PC-9 (cell line): Measurements from ENCODE around the gene ADGRB3. TPM values are rescaled to one million over a fixed set of nuclear protein-coding genes. Genes with fewer than 3 reads are reported as not detected.

Source experiments
- BruUV-seq: library from RNA; stranded (reverse); fragments of 400-500 nt; replicated peaks from 2 replicates; lab custom pipeline; 2021; lab: Mats Ljungman, UMichigan
- CTCF ChIA-PET: fragments of 300-600 bp; sonication (Branson Sonifier 250); formaldehyde crosslinking; loops from one replicate; lab custom pipeline; 2022; ENCODE audit warnings: antibody characterized with exemption; lab: Charles Lee
- POLR2A ChIA-PET: fragments of 300-600 bp; sonication (Branson Sonifier 250); formaldehyde crosslinking; loops from one replicate; lab custom pipeline; 2022; ENCODE audit warnings: antibody characterized with exemption; ENCODE audit not compliant: unreplicated experiment; lab: Charles Lee
- DNase-seq, 2 experiments: peaks; one replicate each; pipeline versions ENCODE4 v3.0.0 to v3.0.0-alpha.2; 2015 to 2022; ENCODE audit warnings: mixed read lengths in 1 of 2
- H2AFZ ChIP-seq: fragments of 200-600 bp; sonication (generic); 2 replicates; pipeline ENCODE4 v1.8.1; 2017; ENCODE audit warnings: antibody characterized with exemption
- H3F3A ChIP-seq: fragments of 200-600 bp; sonication (generic); 2 replicates; pipeline ENCODE4 v1.8.1; 2017; ENCODE audit warnings: antibody characterized with exemption, mild to moderate bottlenecking, low read depth; ENCODE audit not compliant: insufficient read depth
- H3K27ac ChIP-seq: fragments of 200-600 bp; sonication (generic); 2 replicates; pipeline ENCODE4 v1.6.1; 2016; ENCODE audit warnings: mixed run types
- H3K27me3 ChIP-seq: fragments of 200-600 bp; sonication (generic); 2 replicates; pipeline ENCODE4 v1.6.1; 2016; ENCODE audit warnings: low read depth, mixed run types; ENCODE audit not compliant: insufficient read depth
- H3K36me3 ChIP-seq: fragments of 200-600 bp; sonication (generic); 2 replicates; pipeline ENCODE4 v1.6.1; 2016; ENCODE audit warnings: low read depth, mixed run types
- H3K4me1 ChIP-seq: fragments of 200-600 bp; sonication (generic); replicated peaks from 2 replicates; pipeline ENCODE4 v1.6.1; 2016; ENCODE audit warnings: mixed run types; ENCODE audit not compliant: insufficient read depth
- H3K4me2 ChIP-seq: fragments of 200-600 bp; sonication (generic); 2 replicates; pipeline ENCODE4 v1.6.1; 2017; ENCODE audit warnings: mixed run types
- H3K4me3 ChIP-seq: fragments of 200-600 bp; sonication (generic); 2 replicates; pipeline ENCODE4 v1.6.1; 2016; ENCODE audit warnings: mixed run types
- H3K79me2 ChIP-seq: fragments of 200-600 bp; sonication (generic); 2 replicates; pipeline ENCODE4 v1.6.1; 2017; ENCODE audit warnings: low read depth, mixed run types
- H3K9me2 ChIP-seq: fragments of 200-600 bp; sonication (generic); 2 replicates; pipeline ENCODE4 v1.8.1; 2017; ENCODE audit warnings: mild to moderate bottlenecking; ENCODE audit not compliant: insufficient read depth
- H3K9me3 ChIP-seq: fragments of 200-600 bp; sonication (generic); 2 replicates; pipeline ENCODE4 v1.8.1; 2016; ENCODE audit warnings: low read depth; ENCODE audit not compliant: insufficient read depth
- H4K20me1 ChIP-seq: fragments of 200-600 bp; sonication (generic); 2 replicates; pipeline ENCODE4 v1.8.1; 2017; ENCODE audit not compliant: insufficient read depth
- CTCF ChIP-seq: fragments of 200-600 bp; sonication (generic); conservative IDR thresholded peaks from 2 replicates; pipeline ENCODE4 v1.6.1; 2017; ENCODE audit warnings: mixed run types, antibody characterized with exemption, mild to moderate bottlenecking, moderate library complexity
- EZH2 ChIP-seq: fragments of 200-600 bp; sonication (generic); IDR thresholded peaks from 2 replicates; pipeline ENCODE4 v1.8.0; 2017; ENCODE audit warnings: antibody characterized with exemption, low read depth
- intact Hi-C: fragments of 100-400 bp; cut with micrococcal nuclease; formaldehyde crosslinking; loops from one replicate; pipeline ENCODE4 v1.10.0; 2022; ENCODE audit not compliant: unreplicated experiment
- total RNA-seq: library from RNA; stranded (reverse); gene quantifications from 2 replicates; pipeline ENCODE4 v1.2.3, GENCODE V29; 2021

The ADGRB3 gene
- total RNA-seq, 1 experiment from 2014 or later, result not detected

- Histone ChIP-seq H3K27me3 (no peaks in the 10 kb centered on the region), H3K36me3 (no peaks in the 10 kb centered on the region), H3K9me2 (no peaks in the 10 kb centered on the region; the same call in 1 of the 2 replicates), H3K27ac (no peak overlapping the region), H3K9me3 (no peaks in the 10 kb centered on the region), H4K20me1 (no peaks in the 10 kb centered on the region), H3K79me2 (no peaks in the 10 kb centered on the region), H3K4me2 (no peak overlapping the region), H2AFZ (no peak overlapping the region), H3K4me3 (no peak overlapping the region), H3F3A (no peaks in the 10 kb centered on the region), H3K4me1 (no peaks in the 10 kb centered on the region)
- TF ChIP-seq EZH2 (no peak), CTCF (no peak)
- intact Hi-C loops, result no loop called here
- CTCF ChIA-PET, result no interaction called here
- DNase-seq, result no peak
- POLR2A ChIA-PET, result no interaction called here
- no TSS peak for BruUV-seq
Observed at GRCh38 chr6:68719761-68720160, 84.7 kb downstream of the ADGRB3 start.

- no peak for TF ChIP-seq CTCF
- TF ChIP-seq EZH2, result no peak
- Histone ChIP-seq H3K4me2 (no peak overlapping the region), H4K20me1 (no peaks in the 10 kb centered on the region), H3K9me2 (no peaks in the 10 kb centered on the region; the same call in 1 of the 2 replicates), H3K27me3 (no peaks in the 10 kb centered on the region), H3F3A (no peaks in the 10 kb centered on the region), H3K9me3 (no peaks in the 10 kb centered on the region), H3K4me3 (no peak overlapping the region), H2AFZ (no peak overlapping the region), H3K4me1 (no peaks in the 10 kb centered on the region), H3K79me2 (no peaks in the 10 kb centered on the region), H3K36me3 (no peaks in the 10 kb centered on the region), H3K27ac (no peak overlapping the region)
- BruUV-seq, result no TSS peak
- ChIA-PET POLR2A (no interaction called here), CTCF (no interaction called here)
- intact Hi-C loops, result no loop called here
- DNase-seq, result no peak
Observed at GRCh38 chr6:68722891-68723527, 87.9 kb downstream of the ADGRB3 start.

DNA sequence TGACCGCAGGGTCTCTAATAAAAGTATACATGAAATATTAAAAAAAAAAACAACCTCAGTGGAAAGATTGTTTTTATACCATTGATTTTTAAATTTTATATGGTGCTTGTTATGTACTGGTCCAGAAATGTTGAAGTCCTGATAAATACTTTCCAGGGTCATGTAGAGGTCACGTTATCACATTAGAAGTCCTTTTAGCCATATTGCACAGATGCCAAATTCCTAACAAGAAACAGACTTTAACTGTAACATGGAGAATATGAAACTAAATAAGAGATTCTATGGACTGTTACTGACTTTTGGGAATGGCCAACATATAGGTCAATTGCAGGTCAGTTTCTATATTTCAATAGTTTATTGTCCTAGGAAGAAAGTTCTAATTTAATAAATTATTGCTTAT is 89.0 kb downstream of the ADGRB3 start:
- no peaks in the 10 kb centered on the region for H3K79me2 ChIP-seq
- BruUV-seq, result no TSS peak
- intact Hi-C loops, result no loop called here
- DNase-seq, result no peak
- H3K4me3 ChIP-seq, result no peak overlapping the region
- ChIA-PET CTCF (no interaction called here), POLR2A (no interaction called here)
- H3K9me2 ChIP-seq, result no peaks in the 10 kb centered on the region; the same call in 1 of the 2 replicates
- H2AFZ ChIP-seq, result no peak overlapping the region
- H3F3A ChIP-seq, result no peaks in the 10 kb centered on the region
- no peaks in the 10 kb centered on the region for H4K20me1 ChIP-seq
- no peaks in the 10 kb centered on the region for H3K27me3 ChIP-seq
- TF ChIP-seq CTCF (no peak), EZH2 (no peak)
- no peak overlapping the region for H3K4me2 ChIP-seq
- no peaks in the 10 kb centered on the region for H3K4me1 ChIP-seq
- H3K27ac ChIP-seq, result no peak overlapping the region
- H3K9me3 ChIP-seq, result no peaks in the 10 kb centered on the region
- H3K36me3 ChIP-seq, result no peaks in the 10 kb centered on the region
